ENCODE data around the gene GCSH. TPM values are rescaled to one million over a fixed set of nuclear protein-coding genes. Genes with fewer than 3 reads are reported as not detected.

The GCSH gene
- total RNA-seq, 1 donor from 2014 or later, result 16.3 TPM

GRCh38 chr16:81128726-81129524, 32.7 kb upstream of the GCSH start:
- Mint-ChIP-seq H3K4me3 (ENCODE audit: unreplicated experiment) (no peak overlapping the region), H3K27me3 (ENCODE audit: low read depth) (peaks cover 13% of the 10 kb centered on the region), H3K27ac (ENCODE audit: unreplicated experiment) (no peak overlapping the region), H3K9me3 (ENCODE audit: low read depth) (no peaks in the 10 kb centered on the region), H3K4me1 (ENCODE audit: low read depth) (no peaks in the 10 kb centered on the region), H3K36me3 (ENCODE audit: low read depth) (peaks cover 2% of the 10 kb centered on the region)
- no peak for TF ChIP-seq CTCF (IDR thresholded peaks at IDR 0.05)
- no peak for DNase-seq (ENCODE audit: low spot score)

GRCh38 chr16:81127051-81127450, 30.9 kb upstream of the GCSH start:
- H3K27ac Mint-ChIP-seq (ENCODE audit: unreplicated experiment), result no peak overlapping the region
- DNase-seq (ENCODE audit: low spot score), result no peak
- peaks cover 13% of the 10 kb centered on the region for H3K27me3 Mint-ChIP-seq (ENCODE audit: low read depth)
- H3K4me3 Mint-ChIP-seq (ENCODE audit: unreplicated experiment), result no peak overlapping the region
- H3K4me1 Mint-ChIP-seq (ENCODE audit: low read depth), result no peaks in the 10 kb centered on the region
- TF ChIP-seq CTCF (IDR thresholded peaks at IDR 0.05), result no peak
- H3K36me3 Mint-ChIP-seq (ENCODE audit: low read depth), result peaks cover 2% of the 10 kb centered on the region
- H3K9me3 Mint-ChIP-seq (ENCODE audit: low read depth), result no peaks in the 10 kb centered on the region

GRCh38 chr16:81123092-81123852, 27.1 kb upstream of the GCSH start:
- Mint-ChIP-seq H3K27me3 (ENCODE audit: low read depth) (peaks cover 20% of the 10 kb centered on the region), H3K4me3 (ENCODE audit: unreplicated experiment) (no peak overlapping the region), H3K4me1 (ENCODE audit: low read depth) (no peaks in the 10 kb centered on the region), H3K9me3 (ENCODE audit: low read depth) (no peaks in the 10 kb centered on the region), H3K27ac (ENCODE audit: unreplicated experiment) (no peak overlapping the region), H3K36me3 (ENCODE audit: low read depth) (peaks cover 2% of the 10 kb centered on the region)
- no peak for TF ChIP-seq CTCF (IDR thresholded peaks at IDR 0.05)
- no peak for DNase-seq (ENCODE audit: low spot score)

- DNase-seq (ENCODE audit: low spot score), result no peak
- Mint-ChIP-seq H3K36me3 (ENCODE audit: low read depth) (no peaks in the 10 kb centered on the region), H3K9me3 (ENCODE audit: low read depth) (no peaks in the 10 kb centered on the region), H3K4me1 (ENCODE audit: low read depth) (no peaks in the 10 kb centered on the region), H3K27ac (ENCODE audit: unreplicated experiment) (no peak overlapping the region), H3K4me3 (ENCODE audit: unreplicated experiment) (no peak overlapping the region), H3K27me3 (ENCODE audit: low read depth) (peaks cover 13% of the 10 kb centered on the region)
- TF ChIP-seq CTCF (IDR thresholded peaks at IDR 0.05), result no peak
Observed at GRCh38 chr16:81121474-81121990, 25.3 kb upstream of the GCSH start.

GRCh38 chr16:81117436-81117835, 21.2 kb upstream of the GCSH start:
- H3K27ac Mint-ChIP-seq (ENCODE audit: unreplicated experiment), result no peak overlapping the region
- H3K36me3 Mint-ChIP-seq (ENCODE audit: low read depth), result no peaks in the 10 kb centered on the region

More at GRCh38 chr16:81117436-81117835, 21.2 kb upstream of the GCSH start:
- no peaks in the 10 kb centered on the region for H3K4me1 Mint-ChIP-seq (ENCODE audit: low read depth)
- no peak for TF ChIP-seq CTCF (IDR thresholded peaks at IDR 0.05)
- peaks cover 21% of the 10 kb centered on the region for H3K27me3 Mint-ChIP-seq (ENCODE audit: low read depth)
- H3K9me3 Mint-ChIP-seq (ENCODE audit: low read depth), result no peaks in the 10 kb centered on the region
- H3K4me3 Mint-ChIP-seq (ENCODE audit: unreplicated experiment), result no peak overlapping the region
- DNase-seq (ENCODE audit: low spot score), result no peak

Measured in chondrocyte (in vitro differentiated cells).